ENCODE results near the gene CDKAL1.
"Not testable (repeated sequence)": the region's sequence is repeated elsewhere in the genome, so short reads cannot be mapped to it uniquely, and the experiment has no call there.

Gene CDKAL1

GRCh38 chr6:20617537-20617936 lies 83.3 kb downstream of the CDKAL1 start:
- H3K4me3 ChIP-seq (ENCODE audit: control insufficient read depth in 1 of 7, extremely low read depth in 1 of 7, insufficient read depth in 4 of 7, low read depth in 2 of 7, low read length in 6 of 7); H3K9me3 ChIP-seq (ENCODE audit: control extremely low read depth in 1 of 5, control insufficient read depth in 4 of 5, insufficient read depth in 2 of 5, low read depth in 1 of 5, low read length in 4 of 5); CTCF ChIA-PET; H3K36me3 ChIP-seq (ENCODE audit: control insufficient read depth in 4 of 4, insufficient read depth in 4 of 4, low read length in 3 of 4); H3K27me3 ChIP-seq (replicated peaks in 2 of 5; ENCODE audit: control insufficient read depth in 4 of 5, insufficient read depth in 5 of 5, low read length in 4 of 5); POLR2A ChIA-PET; H3K4me1 ChIP-seq (ENCODE audit: control extremely low read depth in 1 of 4, control insufficient read depth in 4 of 4, insufficient read depth in 4 of 4, low read length in 3 of 4); H3K27ac ChIP-seq (ENCODE audit: insufficient read depth in 1 of 2, low read depth in 1 of 2, low read length in 2 of 2, poor library complexity in 1 of 2, severe bottlenecking in 2 of 2); DNase-seq: not testable (repeated sequence)
- no CpG with 5 or more reads among the region's 3 CpGs for WGBS (ENCODE audit: insufficient coverage)

- Histone ChIP-seq H3K36me3 (ENCODE audit: control insufficient read depth in 4 of 4, insufficient read depth in 4 of 4, low read length in 3 of 4) (peaks cover 0 to 2% (median 0%) of the 10 kb centered on the region in 4 experiments), H3K4me1 (ENCODE audit: control extremely low read depth in 1 of 4, control insufficient read depth in 4 of 4, insufficient read depth in 4 of 4, low read length in 3 of 4) (peaks cover 0 to 22% (median 13%) of the 10 kb centered on the region in 4 experiments), H3K27ac (ENCODE audit: insufficient read depth in 1 of 2, low read depth in 1 of 2, low read length in 2 of 2, poor library complexity in 1 of 2, severe bottlenecking in 2 of 2) (no peak overlapping the region), H3K9me3 (ENCODE audit: control extremely low read depth in 1 of 5, control insufficient read depth in 4 of 5, insufficient read depth in 2 of 5, low read depth in 1 of 5, low read length in 4 of 5) (no peaks in the 10 kb centered on the region), H3K4me3 (ENCODE audit: control insufficient read depth in 1 of 7, extremely low read depth in 1 of 7, insufficient read depth in 4 of 7, low read depth in 2 of 7, low read length in 6 of 7) (no peak overlapping the region), H3K27me3 (replicated peaks in 2 of 5; ENCODE audit: control insufficient read depth in 4 of 5, insufficient read depth in 5 of 5, low read length in 4 of 5) (no peaks in the 10 kb centered on the region)
- POLR2A ChIA-PET = no interaction called here
- CTCF ChIA-PET = interaction anchor here (0.6 kb wide), 1 partner anchor 951 kb away, joined by 3 read pairs; no protein-coding TSS in a partner anchor
- no peak for DNase-seq
- WGBS (ENCODE audit: insufficient coverage) = no CpG with 5 or more reads among the region's 2 CpGs
Measured at GRCh38 chr6:20620043-20620442, 85.8 kb downstream of the CDKAL1 start.

GRCh38 chr6:20623761-20624160 lies 89.5 kb downstream of the CDKAL1 start:
- peaks cover 0 to 2% (median under 1%) of the 10 kb centered on the region in 4 experiments for H3K36me3 ChIP-seq (ENCODE audit: control insufficient read depth in 4 of 4, insufficient read depth in 4 of 4, low read length in 3 of 4)
- H3K27ac ChIP-seq (ENCODE audit: insufficient read depth in 1 of 2, low read depth in 1 of 2, low read length in 2 of 2, poor library complexity in 1 of 2, severe bottlenecking in 2 of 2) = no peak overlapping the region
- H3K4me3 ChIP-seq (ENCODE audit: control insufficient read depth in 1 of 7, extremely low read depth in 1 of 7, insufficient read depth in 4 of 7, low read depth in 2 of 7, low read length in 6 of 7) = no peak overlapping the region
- ChIA-PET POLR2A (no interaction called here), CTCF (no interaction called here)
- H3K9me3 ChIP-seq (ENCODE audit: control extremely low read depth in 1 of 5, control insufficient read depth in 4 of 5, insufficient read depth in 2 of 5, low read depth in 1 of 5, low read length in 4 of 5) = no peaks in the 10 kb centered on the region
- DNase-seq = no peak
- no peaks in the 10 kb centered on the region for H3K27me3 ChIP-seq (replicated peaks in 2 of 5; ENCODE audit: control insufficient read depth in 4 of 5, insufficient read depth in 5 of 5, low read length in 4 of 5)
- peaks cover 3 to 19% (median 12%) of the 10 kb centered on the region in 4 experiments for H3K4me1 ChIP-seq (ENCODE audit: control extremely low read depth in 1 of 4, control insufficient read depth in 4 of 4, insufficient read depth in 4 of 4, low read length in 3 of 4)

- Histone ChIP-seq H3K27me3 (replicated peaks in 2 of 5; ENCODE audit: control insufficient read depth in 4 of 5, insufficient read depth in 5 of 5, low read length in 4 of 5) (no peaks in the 10 kb centered on the region), H3K4me1 (ENCODE audit: control extremely low read depth in 1 of 4, control insufficient read depth in 4 of 4, insufficient read depth in 4 of 4, low read length in 3 of 4) (peaks cover 3 to 19% (median 12%) of the 10 kb centered on the region in 4 experiments), H3K27ac (ENCODE audit: insufficient read depth in 1 of 2, low read depth in 1 of 2, low read length in 2 of 2, poor library complexity in 1 of 2, severe bottlenecking in 2 of 2) (no peak overlapping the region), H3K4me3 (ENCODE audit: control insufficient read depth in 1 of 7, extremely low read depth in 1 of 7, insufficient read depth in 4 of 7, low read depth in 2 of 7, low read length in 6 of 7) (no peak overlapping the region), H3K9me3 (ENCODE audit: control extremely low read depth in 1 of 5, control insufficient read depth in 4 of 5, insufficient read depth in 2 of 5, low read depth in 1 of 5, low read length in 4 of 5) (no peaks in the 10 kb centered on the region), H3K36me3 (ENCODE audit: control insufficient read depth in 4 of 4, insufficient read depth in 4 of 4, low read length in 3 of 4) (peaks cover 0 to 2% (median 0%) of the 10 kb centered on the region in 4 experiments)
- POLR2A ChIA-PET = no interaction called here
- CTCF ChIA-PET = no interaction called here
- DNase-seq = no peak
Measured at GRCh38 chr6:20626165-20626564, 91.9 kb downstream of the CDKAL1 start.

GRCh38 chr6:20629509-20629908 lies 95.3 kb downstream of the CDKAL1 start:
- no peak for DNase-seq
- H3K9me3 ChIP-seq (ENCODE audit: control extremely low read depth in 1 of 5, control insufficient read depth in 4 of 5, insufficient read depth in 2 of 5, low read depth in 1 of 5, low read length in 4 of 5) = peaks cover 0 to 1% (median 0%) of the 10 kb centered on the region in 5 experiments
- peaks cover 0 to 5% (median 4%) of the 10 kb centered on the region in 4 experiments for H3K4me1 ChIP-seq (ENCODE audit: control extremely low read depth in 1 of 4, control insufficient read depth in 4 of 4, insufficient read depth in 4 of 4, low read length in 3 of 4)
- CTCF ChIA-PET = no interaction called here
- no peaks in the 10 kb centered on the region for H3K27me3 ChIP-seq (replicated peaks in 2 of 5; ENCODE audit: control insufficient read depth in 4 of 5, insufficient read depth in 5 of 5, low read length in 4 of 5)
- H3K4me3 ChIP-seq (ENCODE audit: control insufficient read depth in 1 of 7, extremely low read depth in 1 of 7, insufficient read depth in 4 of 7, low read depth in 2 of 7, low read length in 6 of 7) = no peak overlapping the region
- peaks cover 0 to 3% (median under 1%) of the 10 kb centered on the region in 4 experiments for H3K36me3 ChIP-seq (ENCODE audit: control insufficient read depth in 4 of 4, insufficient read depth in 4 of 4, low read length in 3 of 4)
- WGBS (ENCODE audit: insufficient coverage) = 100% methylated on average over 1 of the region's 1 CpG
- POLR2A ChIA-PET = no interaction called here
- H3K27ac ChIP-seq (ENCODE audit: insufficient read depth in 1 of 2, low read depth in 1 of 2, low read length in 2 of 2, poor library complexity in 1 of 2, severe bottlenecking in 2 of 2) = no peak overlapping the region

- ChIA-PET POLR2A (no interaction called here), CTCF (no interaction called here)
- no peaks in the 10 kb centered on the region for H3K27me3 ChIP-seq (replicated peaks in 2 of 5; ENCODE audit: control insufficient read depth in 4 of 5, insufficient read depth in 5 of 5, low read length in 4 of 5)
- H3K4me1 ChIP-seq (ENCODE audit: control extremely low read depth in 1 of 4, control insufficient read depth in 4 of 4, insufficient read depth in 4 of 4, low read length in 3 of 4) = peaks cover 0 to 3% (median 0%) of the 10 kb centered on the region in 4 experiments
- no peak overlapping the region for H3K4me3 ChIP-seq (ENCODE audit: control insufficient read depth in 1 of 7, extremely low read depth in 1 of 7, insufficient read depth in 4 of 7, low read depth in 2 of 7, low read length in 6 of 7)
- H3K36me3 ChIP-seq (ENCODE audit: control insufficient read depth in 4 of 4, insufficient read depth in 4 of 4, low read length in 3 of 4) = peaks cover 0 to 3% (median under 1%) of the 10 kb centered on the region in 4 experiments
- no peak overlapping the region for H3K27ac ChIP-seq (ENCODE audit: insufficient read depth in 1 of 2, low read depth in 1 of 2, low read length in 2 of 2, poor library complexity in 1 of 2, severe bottlenecking in 2 of 2)
- 58% methylated on average over 3 of the region's 3 CpGs for WGBS (ENCODE audit: insufficient coverage)
- DNase-seq = no peak
- peaks cover 0 to 1% (median 0%) of the 10 kb centered on the region in 5 experiments for H3K9me3 ChIP-seq (ENCODE audit: control extremely low read depth in 1 of 5, control insufficient read depth in 4 of 5, insufficient read depth in 2 of 5, low read depth in 1 of 5, low read length in 4 of 5)
Measured at GRCh38 chr6:20630136-20630535, 95.9 kb downstream of the CDKAL1 start.

GRCh38 chr6:20630617-20631548 lies 96.6 kb downstream of the CDKAL1 start:
- no peaks in the 10 kb centered on the region for H3K27me3 ChIP-seq (replicated peaks in 2 of 5; ENCODE audit: control insufficient read depth in 4 of 5, insufficient read depth in 5 of 5, low read length in 4 of 5)
- ChIA-PET POLR2A (no interaction called here), CTCF (interaction anchor here (1.3 kb wide), 1 partner anchor 14 kb away, joined by 3 read pairs; no protein-coding TSS in a partner anchor)
- H3K4me1 ChIP-seq (ENCODE audit: control extremely low read depth in 1 of 4, control insufficient read depth in 4 of 4, insufficient read depth in 4 of 4, low read length in 3 of 4) = peaks cover 0 to 3% (median 0%) of the 10 kb centered on the region in 4 experiments
- peaks cover 0 to 1% (median 0%) of the 10 kb centered on the region in 5 experiments for H3K9me3 ChIP-seq (ENCODE audit: control extremely low read depth in 1 of 5, control insufficient read depth in 4 of 5, insufficient read depth in 2 of 5, low read depth in 1 of 5, low read length in 4 of 5)
- H3K36me3 ChIP-seq (ENCODE audit: control insufficient read depth in 4 of 4, insufficient read depth in 4 of 4, low read length in 3 of 4) = peaks cover 0 to 3% (median 1%) of the 10 kb centered on the region in 4 experiments
- H3K4me3 ChIP-seq (ENCODE audit: control insufficient read depth in 1 of 7, extremely low read depth in 1 of 7, insufficient read depth in 4 of 7, low read depth in 2 of 7, low read length in 6 of 7) = no peak overlapping the region
- H3K27ac ChIP-seq (ENCODE audit: insufficient read depth in 1 of 2, low read depth in 1 of 2, low read length in 2 of 2, poor library complexity in 1 of 2, severe bottlenecking in 2 of 2) = no peak overlapping the region
- no peak for DNase-seq
- WGBS (ENCODE audit: insufficient coverage) = 100% methylated on average over 1 of the region's 3 CpGs

Data from common myeloid progenitor, CD34-positive (primary cell).